SH-SY5Y (cell line): Measurements from ENCODE around the gene HIVEP1.

Experiments
- GATA2 ChIP-seq: IDR thresholded peaks from 2 replicates; pipeline ENCODE4 v1.6.1; 2011; ENCODE audit warnings: mild to moderate bottlenecking, low read depth, low read length
- GATA3 ChIP-seq: IDR thresholded peaks from 2 replicates; pipeline ENCODE4 v1.6.1; 2011; ENCODE audit warnings: low read depth, mild to moderate bottlenecking, low read length, moderate library complexity

DNA sequence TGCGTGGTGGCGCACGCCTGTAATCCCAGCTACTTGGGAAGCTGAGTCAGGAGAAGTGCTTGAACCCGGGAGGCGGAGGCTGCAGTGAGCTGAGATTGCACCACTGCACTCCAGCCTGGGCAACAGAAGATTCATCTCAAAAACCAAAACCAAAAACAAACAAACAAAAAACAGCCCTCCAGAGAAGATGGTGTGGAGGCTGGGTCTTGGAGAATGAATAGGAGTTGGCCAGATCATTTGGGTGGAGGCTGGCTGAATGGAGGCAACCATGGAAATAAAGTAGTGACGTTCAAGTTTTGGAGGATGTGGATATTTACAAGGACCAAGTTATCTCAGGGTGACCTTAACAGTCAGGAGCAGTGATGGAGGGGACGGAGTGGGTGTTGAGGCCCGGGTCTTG lies 24.7 kb downstream of the HIVEP1 start:
- TF ChIP-seq GATA2 (no peak), GATA3 (no peak)
